Measurements from ENCODE around the gene PIGR. TPM values are rescaled to one million over a fixed set of nuclear protein-coding genes. Genes with fewer than 3 reads are reported as not detected.
A peak's percentile ranks its signal among the peaks of the same experiment; 100 is the strongest.

The PIGR gene
- total and polyA plus RNA-seq, 10 of the 15 experiments (the other 5 are each of a cell fraction or from before 2014, with no cell fraction given): 0.96 to 7.6 (median 1.8) TPM

- H3K9ac ChIP-seq (ENCODE audit: control insufficient read depth, insufficient read depth, low read length): peak overlapping the region; percentile 86
- peak overlapping the region; percentile 34; the same call in 1 of the 2 replicates for H2AFZ ChIP-seq (ENCODE audit: control insufficient read depth, low read depth, low read length)
- SMC1A ChIA-PET (ENCODE audit: uncharacterized antibody, unreplicated experiment): interaction anchor here (0.6 to 10.3 kb wide), 17 partner anchors 12 to 300 kb away, joined by 3 to 431 read pairs (median 6); partner anchors contain the start of genes FCAMR, FCMR and IL20
- CTCF ChIA-PET: interaction anchor here (1.0 to 13.5 kb wide), 12 partner anchors 12 to 295 kb away, joined by 3 to 643 read pairs (median 28); partner anchors contain the start of genes DYRK3, FCAMR, FCMR and IL20
- no peaks in the 10 kb centered on the region for H3K79me2 ChIP-seq (ENCODE audit: control insufficient read depth, insufficient read depth, low read length)
- in situ Hi-C loops (cut with MboI): no loop called here
- no peaks in the 10 kb centered on the region for H3K27me3 ChIP-seq (replicated peaks in 1 of 2; ENCODE audit: control insufficient read depth in 2 of 2, insufficient read depth in 2 of 2, low read length in 1 of 2)
- BruUV-seq (replicated peaks): no TSS peak
- RAD21 ChIA-PET (ENCODE audit: unreplicated experiment): interaction anchor here (0.9 to 13.5 kb wide), 9 partner anchors 13 to 196 kb away, joined by 3 to 371 read pairs (median 16); partner anchors contain the start of gene FCMR
- under 1% methylated on average over 17 of the region's 17 CpGs for WGBS (ENCODE audit: insufficient coverage, insufficient replicate concordance, low lambda C conversion rate, missing lambda C conversion rate)
- peaks cover 49% of the 10 kb centered on the region for H3K4me1 ChIP-seq (ENCODE audit: control insufficient read depth, insufficient read depth, low read length)
- peak; percentile 96 for DNase-seq (ENCODE audit: low read depth, low spot score)
- peak overlapping the region; percentile 99 for H3K27ac ChIP-seq (ENCODE audit: control insufficient read depth, insufficient read depth)
- no peaks in the 10 kb centered on the region for H3K36me3 ChIP-seq (ENCODE audit: control insufficient read depth in 2 of 2, insufficient read depth in 2 of 2, low read length in 1 of 2)
- POLR2A ChIA-PET: interaction anchor here (0.7 to 13.3 kb wide), 7 partner anchors 13 to 190 kb away, joined by 3 to 222 read pairs (median 3); partner anchors contain the start of genes FCMR and IL19
- intact Hi-C loops (cut with micrococcal nuclease; ENCODE audit: unreplicated experiment): loop anchor here (1.0 to 5.0 kb wide), 2 partner anchors 18 to 122 kb away; partner anchors contain the start of genes PFKFB2 and YOD1
- H3K9me3 ChIP-seq (replicated peaks; ENCODE audit: control insufficient read depth, insufficient read depth, low read length): no peaks in the 10 kb centered on the region
- H3K4me2 ChIP-seq (ENCODE audit: control insufficient read depth, insufficient read depth): peak overlapping the region; percentile 93
- H4K20me1 ChIP-seq (ENCODE audit: control insufficient read depth, insufficient read depth): no peaks in the 10 kb centered on the region
- ATAC-seq: peak; percentile 86
- FAIRE-seq: peak; percentile 75
- H3K4me3 ChIP-seq: peak overlapping the region; percentile 64
- TF ChIP-seq CHD4 (IDR thresholded peaks at IDR 0.05): no peak
- TF ChIP-seq NR2C1 (IDR thresholded peaks at IDR 0.05): peak; percentile 51
- no peak for TF ChIP-seq KDM1A (IDR thresholded peaks at IDR 0.05; ENCODE audit: borderline replicate concordance)
- TF ChIP-seq GATAD2B (conservative IDR thresholded peaks at IDR 0.05; ENCODE audit: low read depth): peak; percentile 75; the same call in 1 of the 2 replicates
- TF ChIP-seq MTA3 (IDR thresholded peaks at IDR 0.05; ENCODE audit: borderline replicate concordance, low read length): no peak
- TF ChIP-seq USF1 (IDR thresholded peaks at IDR 0.05; ENCODE audit: borderline replicate concordance, extremely low read length, insufficient read depth, low read depth, low read length): no peak
- peak; percentile 70 for TF ChIP-seq SPI1 (IDR thresholded peaks at IDR 0.05; ENCODE audit: borderline replicate concordance, insufficient read depth, low read depth, low read length)
- TF ChIP-seq ASH2L (IDR thresholded peaks at IDR 0.05; ENCODE audit: borderline replicate concordance, low read depth): peak; percentile 77; the same call in 1 of the 2 replicates
- TF ChIP-seq, protein P1, sequence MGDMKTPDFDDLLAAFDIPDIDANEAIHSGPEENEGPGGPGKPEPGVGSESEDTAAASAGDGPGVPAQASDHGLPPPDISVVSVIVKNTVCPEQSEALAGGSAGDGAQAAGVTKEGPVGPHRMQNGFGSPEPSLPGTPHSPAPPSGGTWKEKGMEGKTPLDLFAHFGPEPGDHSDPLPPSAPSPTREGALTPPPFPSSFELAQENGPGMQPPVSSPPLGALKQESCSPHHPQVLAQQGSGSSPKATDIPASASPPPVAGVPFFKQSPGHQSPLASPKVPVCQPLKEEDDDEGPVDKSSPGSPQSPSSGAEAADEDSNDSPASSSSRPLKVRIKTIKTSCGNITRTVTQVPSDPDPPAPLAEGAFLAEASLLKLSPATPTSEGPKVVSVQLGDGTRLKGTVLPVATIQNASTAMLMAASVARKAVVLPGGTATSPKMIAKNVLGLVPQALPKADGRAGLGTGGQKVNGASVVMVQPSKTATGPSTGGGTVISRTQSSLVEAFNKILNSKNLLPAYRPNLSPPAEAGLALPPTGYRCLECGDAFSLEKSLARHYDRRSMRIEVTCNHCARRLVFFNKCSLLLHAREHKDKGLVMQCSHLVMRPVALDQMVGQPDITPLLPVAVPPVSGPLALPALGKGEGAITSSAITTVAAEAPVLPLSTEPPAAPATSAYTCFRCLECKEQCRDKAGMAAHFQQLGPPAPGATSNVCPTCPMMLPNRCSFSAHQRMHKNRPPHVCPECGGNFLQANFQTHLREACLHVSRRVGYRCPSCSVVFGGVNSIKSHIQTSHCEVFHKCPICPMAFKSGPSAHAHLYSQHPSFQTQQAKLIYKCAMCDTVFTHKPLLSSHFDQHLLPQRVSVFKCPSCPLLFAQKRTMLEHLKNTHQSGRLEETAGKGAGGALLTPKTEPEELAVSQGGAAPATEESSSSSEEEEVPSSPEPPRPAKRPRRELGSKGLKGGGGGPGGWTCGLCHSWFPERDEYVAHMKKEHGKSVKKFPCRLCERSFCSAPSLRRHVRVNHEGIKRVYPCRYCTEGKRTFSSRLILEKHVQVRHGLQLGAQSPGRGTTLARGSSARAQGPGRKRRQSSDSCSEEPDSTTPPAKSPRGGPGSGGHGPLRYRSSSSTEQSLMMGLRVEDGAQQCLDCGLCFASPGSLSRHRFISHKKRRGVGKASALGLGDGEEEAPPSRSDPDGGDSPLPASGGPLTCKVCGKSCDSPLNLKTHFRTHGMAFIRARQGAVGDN (IDR thresholded peaks at IDR 0.05): peak; percentile 92
- TF ChIP-seq NR2C2 (IDR thresholded peaks at IDR 0.05; ENCODE audit: borderline replicate concordance, control insufficient read depth, insufficient read length, low read depth): no peak
- peak in 1 of 2 experiments; percentile 79; a peak in 2 of 4 replicates for TF ChIP-seq ETV6 (conservative IDR thresholded peaks at IDR 0.05 in 1 of 2, IDR thresholded peaks at IDR 0.05 in 1 of 2; ENCODE audit: borderline replicate concordance in 1 of 2, low read depth in 1 of 2)
- no peak for TF ChIP-seq CTCF (IDR thresholded peaks at IDR 0.05 in 2 of 3, conservative IDR thresholded peaks at IDR 0.05 in 1 of 3; ENCODE audit: control insufficient read depth in 2 of 3, extremely low read depth in 1 of 3, insufficient read depth in 1 of 3, low read depth in 3 of 3, low read length in 3 of 3)
Observed at GRCh38 chr1:206930210-206930798, 16.0 kb downstream of the PIGR start.
